D721Med (cell line): ENCODE results near the gene OR10A3.

Source experiments
- DNase-seq: peaks from one replicate; pipeline ENCODE4 v3.0.0; 2011; ENCODE audit warnings: low spot score; ENCODE audit not compliant: insufficient read length
- FAIRE-seq: peaks from 2 replicates; lab custom pipeline; 2011; peaks lifted over from hg19 to GRCh38; lab: Jason Lieb, UNC
- TF ChIP-seq, protein P1 (sequence below): IDR thresholded peaks from 2 replicates; pipeline ENCODE4 v1.5.1; 2012; ENCODE audit warnings: mild to moderate bottlenecking, control low read depth; ENCODE audit not compliant: insufficient read depth; ENCODE audit errors: missing control alignments

The OR10A3 gene

DNA sequence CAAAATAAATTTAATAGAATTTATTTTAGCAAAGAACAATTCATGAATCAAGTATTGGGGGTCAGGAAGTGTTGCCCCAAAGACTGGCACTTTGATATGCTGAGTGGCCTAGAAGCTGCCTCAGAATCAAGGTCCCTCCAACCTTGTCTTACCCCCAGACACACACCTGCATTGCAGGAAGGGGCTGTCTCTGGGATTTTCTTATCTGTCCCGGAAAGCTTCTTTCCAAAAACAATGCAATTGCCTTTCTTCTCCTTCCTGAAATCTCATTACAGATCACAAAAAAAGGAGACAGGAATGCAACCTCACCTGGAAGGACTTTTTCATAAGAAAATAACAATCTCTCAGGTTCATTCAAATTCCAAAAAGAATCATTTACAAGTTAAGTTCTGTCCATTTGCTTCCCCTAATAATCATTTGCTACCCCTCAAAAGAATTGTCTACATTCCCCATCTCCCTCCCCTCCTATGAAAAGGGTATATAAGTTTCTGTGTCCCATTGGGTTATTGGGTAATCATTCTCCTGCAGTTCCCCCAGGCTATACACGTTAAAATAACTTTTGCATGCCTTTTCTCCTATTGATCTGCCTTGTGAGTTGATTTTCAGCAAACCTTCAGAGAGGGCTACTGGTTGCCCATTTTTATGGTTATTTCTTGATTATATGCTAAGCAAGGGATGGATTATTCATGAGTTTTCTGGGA is 31.8 kb downstream of the OR10A3 start:
- FAIRE-seq (no peak), DNase-seq (no peak)
- TF ChIP-seq, protein P1, sequence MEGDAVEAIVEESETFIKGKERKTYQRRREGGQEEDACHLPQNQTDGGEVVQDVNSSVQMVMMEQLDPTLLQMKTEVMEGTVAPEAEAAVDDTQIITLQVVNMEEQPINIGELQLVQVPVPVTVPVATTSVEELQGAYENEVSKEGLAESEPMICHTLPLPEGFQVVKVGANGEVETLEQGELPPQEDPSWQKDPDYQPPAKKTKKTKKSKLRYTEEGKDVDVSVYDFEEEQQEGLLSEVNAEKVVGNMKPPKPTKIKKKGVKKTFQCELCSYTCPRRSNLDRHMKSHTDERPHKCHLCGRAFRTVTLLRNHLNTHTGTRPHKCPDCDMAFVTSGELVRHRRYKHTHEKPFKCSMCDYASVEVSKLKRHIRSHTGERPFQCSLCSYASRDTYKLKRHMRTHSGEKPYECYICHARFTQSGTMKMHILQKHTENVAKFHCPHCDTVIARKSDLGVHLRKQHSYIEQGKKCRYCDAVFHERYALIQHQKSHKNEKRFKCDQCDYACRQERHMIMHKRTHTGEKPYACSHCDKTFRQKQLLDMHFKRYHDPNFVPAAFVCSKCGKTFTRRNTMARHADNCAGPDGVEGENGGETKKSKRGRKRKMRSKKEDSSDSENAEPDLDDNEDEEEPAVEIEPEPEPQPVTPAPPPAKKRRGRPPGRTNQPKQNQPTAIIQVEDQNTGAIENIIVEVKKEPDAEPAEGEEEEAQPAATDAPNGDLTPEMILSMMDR: no peak

DNA sequence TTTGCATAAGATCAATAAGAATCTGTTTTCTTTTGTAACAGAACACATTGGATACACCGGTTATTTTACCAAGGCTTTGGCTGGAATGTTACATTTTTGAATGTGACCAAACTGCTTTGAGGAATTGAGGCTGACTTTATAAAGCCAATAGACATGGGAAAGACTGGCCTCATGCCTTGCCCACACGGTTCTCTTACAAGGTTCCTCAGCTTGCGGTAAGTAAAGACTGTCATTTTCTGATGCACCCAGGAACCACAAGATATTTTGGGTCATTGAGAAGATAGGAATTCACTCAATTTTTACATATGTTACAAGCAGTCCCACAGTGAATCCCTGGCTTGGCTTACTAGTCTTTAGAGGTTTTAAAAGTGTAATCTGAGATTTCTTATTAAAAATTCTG is 34.4 kb downstream of the OR10A3 start:
- no peak for FAIRE-seq

DNA sequence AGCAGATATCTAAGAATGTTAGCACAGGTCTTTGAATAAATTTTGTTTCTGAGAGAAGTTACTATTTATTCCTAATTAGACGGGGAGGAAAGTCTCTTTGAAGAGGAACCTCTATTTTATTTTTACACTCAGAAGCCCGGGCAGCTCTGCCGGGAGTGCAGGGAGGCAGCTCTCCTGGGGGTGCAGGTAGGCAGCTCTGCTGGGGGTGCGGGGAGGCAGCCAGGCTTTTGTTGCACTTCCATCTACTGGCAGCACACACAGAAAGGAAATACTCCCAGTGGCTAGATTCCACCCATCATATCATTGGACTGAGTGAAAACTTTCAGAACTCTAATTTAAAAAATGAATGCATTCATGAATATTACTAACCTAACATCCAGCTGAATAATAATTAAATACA is 35.0 kb downstream of the OR10A3 start:
- DNase-seq: no peak
- FAIRE-seq: no peak
- TF ChIP-seq, protein P1: no peak

More for the DNA sequence above, 34.4 kb downstream of the OR10A3 start:
- TF ChIP-seq, protein P1: no peak
- DNase-seq: no peak

DNA sequence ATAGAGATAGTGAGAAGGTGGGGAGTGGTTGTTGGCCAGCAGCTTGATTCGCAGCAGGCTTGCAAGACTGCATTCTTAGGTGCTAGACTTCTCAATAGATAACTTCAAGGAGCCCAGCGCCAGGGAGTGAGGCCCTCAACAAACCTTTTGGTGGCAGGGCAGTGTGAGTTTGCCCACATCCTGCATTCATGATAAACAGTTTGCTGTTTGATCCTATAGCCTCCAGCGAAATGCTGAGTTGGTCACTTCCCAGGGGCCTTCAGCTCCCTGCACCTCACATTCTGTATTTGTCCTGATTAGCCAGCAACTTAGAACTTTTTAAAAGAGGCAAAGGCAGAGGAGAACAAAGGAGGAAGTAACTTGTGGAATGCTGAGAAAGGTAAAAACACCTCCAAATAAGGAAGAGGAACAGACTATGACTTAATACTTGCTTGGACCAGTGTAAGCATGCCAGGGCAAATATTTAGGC is 35.5 kb downstream of the OR10A3 start:
- TF ChIP-seq, protein P1: no peak
- DNase-seq (no peak), FAIRE-seq (no peak)

DNA sequence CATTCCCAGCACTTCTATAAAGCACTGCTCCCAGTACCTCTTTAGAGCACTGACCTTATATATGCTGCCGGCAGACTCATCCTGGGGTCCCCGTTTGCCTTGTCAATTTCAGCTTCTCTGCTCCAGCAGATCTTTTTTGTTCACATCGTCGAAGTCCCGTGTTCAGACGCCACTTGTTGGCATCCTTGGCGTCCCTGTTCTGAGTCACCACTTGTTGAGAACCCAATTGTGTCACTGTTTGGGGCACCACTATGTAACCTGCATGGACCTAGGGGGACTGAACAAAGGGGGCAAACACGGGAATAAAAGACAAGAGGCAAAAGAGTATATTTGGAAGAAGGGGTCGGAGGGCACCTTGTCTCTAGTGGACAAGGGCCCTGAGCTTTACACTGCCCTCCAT is 36.0 kb downstream of the OR10A3 start:
- TF ChIP-seq, protein P1: no peak
- DNase-seq: no peak
- FAIRE-seq: no peak

DNA sequence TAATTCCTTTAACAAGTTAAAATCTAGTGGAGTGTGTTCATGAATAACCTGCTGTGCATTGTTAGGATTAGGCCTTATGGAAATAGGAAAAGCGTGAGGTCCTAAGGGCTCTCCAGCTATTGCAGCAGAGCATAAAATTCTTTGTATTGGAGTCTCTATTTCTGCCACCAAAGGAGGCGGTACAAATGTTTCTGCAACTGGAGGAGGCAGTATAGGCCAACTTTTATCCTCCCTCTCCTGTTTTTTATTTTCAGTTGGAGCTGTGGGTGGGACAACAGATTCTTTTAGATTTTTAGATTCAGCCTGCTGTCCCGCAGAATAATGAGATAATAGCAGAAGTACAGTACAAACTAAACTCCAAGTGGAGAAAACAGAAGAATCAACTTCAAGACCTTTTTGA is 36.6 kb downstream of the OR10A3 start:
- DNase-seq: no peak
- FAIRE-seq: no peak
- TF ChIP-seq, protein P1: no peak

DNA sequence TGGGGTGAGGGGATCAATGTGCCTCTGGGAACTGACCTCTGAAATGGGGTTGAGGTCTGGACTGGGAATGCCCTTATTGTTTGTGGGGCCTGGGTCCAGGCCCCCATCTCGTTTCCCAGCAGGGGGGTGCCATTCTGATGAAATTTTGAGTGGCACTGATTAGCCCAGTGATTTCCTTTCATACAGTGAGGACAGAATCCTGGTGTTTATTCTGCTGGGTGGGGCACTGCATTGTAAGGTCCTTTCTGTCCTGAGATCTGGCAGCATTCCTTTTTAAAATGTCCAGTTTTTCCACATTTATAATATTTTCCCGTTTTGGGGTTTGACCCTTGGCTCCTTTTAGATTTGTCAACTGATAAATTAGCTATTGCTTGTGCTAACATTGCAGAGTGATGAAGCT is 37.6 kb downstream of the OR10A3 start:
- DNase-seq (no peak), FAIRE-seq (no peak)

More for the DNA sequence above, 37.6 kb downstream of the OR10A3 start:
- TF ChIP-seq, protein P1: no peak
